OCI-LY3 (cell line): ENCODE data around the gene DNMT1.

Source experiments
- H2AFZ ChIP-seq: fragments of 200-600, 300-600 bp; shearing (Covaris generic); 2 replicates; pipeline ENCODE4 v1.6.0; 2014; ENCODE audit warnings: antibody characterized with exemption, low read depth, low read length
- H3K27ac ChIP-seq: fragments of 200-600, 300-600 bp; sonication (generic); 2 replicates; pipeline ENCODE4 v1.5.1; 2014; ENCODE audit warnings: mild to moderate bottlenecking, low read length, moderate library complexity, mixed read lengths
- H3K27me3 ChIP-seq: fragments of 200-600, 300-600 bp; sonication (generic); 2 replicates; pipeline ENCODE4 v1.6.1; 2014; ENCODE audit warnings: low read depth, low read length, mixed read lengths
- H3K36me3 ChIP-seq: fragments of 200-600, 300-600 bp; sonication (generic); replicated peaks from 2 replicates; pipeline ENCODE3; 2014; ENCODE audit warnings: low read depth, low read length, mixed read lengths
- H3K4me1 ChIP-seq: fragments of 300-600, 200-600 bp; sonication (generic); 2 replicates; pipeline ENCODE4 v1.6.1; 2014; ENCODE audit warnings: low read length, mixed read lengths
- H3K4me2 ChIP-seq: fragments of 200-600, 300-600 bp; sonication (generic); 2 replicates; pipeline ENCODE4 v1.6.1; 2014; ENCODE audit warnings: low read length, mixed read lengths
- H3K4me3 ChIP-seq: fragments of 300-600, 200-600 bp; sonication (generic); 2 replicates; pipeline ENCODE4 v1.5.1; 2014; ENCODE audit warnings: antibody characterized with exemption, mild to moderate bottlenecking, low read length, moderate library complexity
- H3K79me2 ChIP-seq: fragments of 300-600, 200-600 bp; shearing (Covaris generic); 2 replicates; pipeline ENCODE4 v1.6.1; 2014; ENCODE audit warnings: mild to moderate bottlenecking, low read length, mixed read lengths
- H3K9ac ChIP-seq: fragments of 300-600, 200-600 bp; shearing (Covaris generic); 2 replicates; pipeline ENCODE4 v1.6.0; 2014; ENCODE audit warnings: mild to moderate bottlenecking, low read length, moderate library complexity
- H3K9me3 ChIP-seq: fragments of 200-600, 300-600 bp; shearing (Covaris generic); 2 replicates; pipeline ENCODE4 v1.6.1; 2014; ENCODE audit warnings: low read length, mixed read lengths; ENCODE audit not compliant: insufficient read depth
- H4K20me1 ChIP-seq: fragments of 200-600, 300-600 bp; sonication (generic); 2 replicates; pipeline ENCODE4 v1.6.1; 2016; ENCODE audit warnings: low read length, mixed read lengths; ENCODE audit not compliant: insufficient read depth
- CTCF ChIP-seq: fragments of 200-600, 300-600 bp; sonication (generic); IDR thresholded peaks from 2 replicates; pipeline ENCODE4 v1.5.1; 2014; ENCODE audit warnings: antibody characterized with exemption, low read length, low read depth
- EZH2phosphoT487 ChIP-seq: fragments of 200-600 bp; shearing (Covaris generic); IDR thresholded peaks from 2 replicates; pipeline ENCODE4 v1.6.1; 2018; ENCODE audit warnings: antibody characterized with exemption, mixed run types, low read depth

Gene DNMT1

GRCh38 chr19:10104665-10105508 lies 89.9 kb downstream of the DNMT1 start:
- Histone ChIP-seq H3K9ac (peak overlapping the region; percentile 50), H3K27me3 (no peaks in the 10 kb centered on the region), H3K9me3 (no peaks in the 10 kb centered on the region), H3K4me1 (peaks cover 47% of the 10 kb centered on the region), H4K20me1 (no peaks in the 10 kb centered on the region), H3K4me2 (peak overlapping the region; percentile 66), H3K79me2 (peaks cover 40% of the 10 kb centered on the region), H3K36me3 (peaks cover 24% of the 10 kb centered on the region), H3K4me3 (peak overlapping the region; percentile 91), H2AFZ (peak overlapping the region; percentile 27), H3K27ac (peak overlapping the region; percentile 79)
- no peak for TF ChIP-seq EZH2phosphoT487

GRCh38 chr19:10104130-10104513 lies 90.6 kb downstream of the DNMT1 start:
- Histone ChIP-seq H3K4me2 (peak overlapping the region; percentile 66), H3K4me3 (peak overlapping the region; percentile 91; the same call in 1 of the 2 replicates), H3K27me3 (no peaks in the 10 kb centered on the region), H3K36me3 (peaks cover 16% of the 10 kb centered on the region), H3K4me1 (peaks cover 47% of the 10 kb centered on the region), H3K27ac (peak overlapping the region; percentile 79), H3K9ac (peak overlapping the region; percentile 50; the same call in 1 of the 2 replicates), H3K79me2 (peaks cover 32% of the 10 kb centered on the region), H3K9me3 (no peaks in the 10 kb centered on the region), H2AFZ (peak overlapping the region; percentile 27), H4K20me1 (no peaks in the 10 kb centered on the region)
- TF ChIP-seq CTCF (no peak), EZH2phosphoT487 (no peak)

- Histone ChIP-seq H3K79me2 (peaks cover 22% of the 10 kb centered on the region), H3K27me3 (no peaks in the 10 kb centered on the region), H3K9me3 (no peaks in the 10 kb centered on the region), H3K9ac (peak overlapping the region; percentile 71), H4K20me1 (no peaks in the 10 kb centered on the region), H3K4me2 (peak overlapping the region; percentile 87), H3K27ac (peak overlapping the region; percentile 67), H3K36me3 (peaks cover 10% of the 10 kb centered on the region), H3K4me3 (peak overlapping the region; percentile 67), H2AFZ (peak overlapping the region; percentile 67; the same call in 1 of the 2 replicates), H3K4me1 (peaks cover 45% of the 10 kb centered on the region)
- TF ChIP-seq CTCF, result no peak
- no peak for TF ChIP-seq EZH2phosphoT487
Observed at GRCh38 chr19:10102787-10103236, 91.9 kb downstream of the DNMT1 start.

GRCh38 chr19:10100163-10100785 lies 94.5 kb downstream of the DNMT1 start:
- H3K4me3 ChIP-seq, result no peak overlapping the region
- H4K20me1 ChIP-seq, result no peaks in the 10 kb centered on the region
- no peaks in the 10 kb centered on the region for H3K27me3 ChIP-seq
- H3K4me2 ChIP-seq, result no peak overlapping the region
- no peak overlapping the region for H3K9ac ChIP-seq
- H3K36me3 ChIP-seq, result no peaks in the 10 kb centered on the region
- H3K79me2 ChIP-seq, result no peaks in the 10 kb centered on the region
- peaks cover 29% of the 10 kb centered on the region for H3K4me1 ChIP-seq
- no peak overlapping the region for H2AFZ ChIP-seq
- no peaks in the 10 kb centered on the region for H3K9me3 ChIP-seq
- no peak for TF ChIP-seq CTCF
- no peak for TF ChIP-seq EZH2phosphoT487
- no peak overlapping the region for H3K27ac ChIP-seq
